Jurkat, Clone E6-1 (cell line): ENCODE results near the gene RUFY1.
"Not testable (repeated sequence)": the region's sequence is repeated elsewhere in the genome, so short reads cannot be mapped to it uniquely, and the experiment has no call there.

ENCODE experiments used
- DNase-seq: peaks from one replicate; pipeline ENCODE4 v3.0.0-alpha.2; 2011; ENCODE audit warnings: low read depth, low spot score
- H3K4me3 ChIP-seq: 2 replicates; pipeline ENCODE4 v1.5.1; 2011; ENCODE audit warnings: mild to moderate bottlenecking, low read length, control low read depth, moderate library complexity

Gene RUFY1

GRCh38 chr5:179648410-179648809, 98.1 kb downstream of the RUFY1 start:
- DNase-seq: no peak
- no peak overlapping the region for H3K4me3 ChIP-seq

GRCh38 chr5:179649166-179649703, 98.9 kb downstream of the RUFY1 start:
- DNase-seq, H3K4me3 ChIP-seq: not testable (repeated sequence)

GRCh38 chr5:179650245-179650644, 99.9 kb downstream of the RUFY1 start:
- H3K4me3 ChIP-seq, DNase-seq: not testable (repeated sequence)

GRCh38 chr5:179653135-179653534, 102.8 kb downstream of the RUFY1 start:
- not testable (repeated sequence) for H3K4me3 ChIP-seq, DNase-seq

GRCh38 chr5:179657302-179658178, 107.2 kb downstream of the RUFY1 start:
- H3K4me3 ChIP-seq, DNase-seq: not testable (repeated sequence)

- not testable (repeated sequence) for DNase-seq
- peak overlapping the region; percentile 55 for H3K4me3 ChIP-seq
Observed at GRCh38 chr5:179658179-179658856, 108.0 kb downstream of the RUFY1 start.
